ENCODE results near the gene RPS29.
"Not testable (repeated sequence)": the region's sequence is repeated elsewhere in the genome, so short reads cannot be mapped to it uniquely, and the experiment has no call there.

The RPS29 gene

GRCh38 chr14:49584981-49585640 is 1.1 kb downstream of the RPS29 start:
- peaks cover 40 to 54% of the 10 kb centered on the region in 2 donors for H3K4me1 Mint-ChIP-seq (ENCODE audit: low read depth in 2 of 2)
- not testable (repeated sequence) for DNase-seq

GRCh38 chr14:49584058-49584457 is 2.1 kb downstream of the RPS29 start:
- H3K4me3 Mint-ChIP-seq = peak overlapping the region; percentile 91 to 99
- H3K36me3 Mint-ChIP-seq (ENCODE audit: insufficient read depth) = peaks cover 69% of the 10 kb centered on the region

More at GRCh38 chr14:49584981-49585640, 1.1 kb downstream of the RPS29 start:
- not testable (repeated sequence) for ATAC-seq (replicated peaks); H3K9me3 Mint-ChIP-seq; H3K27me3 Mint-ChIP-seq
- Mint-ChIP-seq H3K4me3 (peak overlapping the region; percentile 91 to 99), H3K36me3 (ENCODE audit: insufficient read depth) (peaks cover 70% of the 10 kb centered on the region), H3K27ac (peak overlapping the region; percentile 99 to 100)

GRCh38 chr14:49583629-49584028 is 2.6 kb downstream of the RPS29 start:
- Mint-ChIP-seq H3K9me3 (no peaks in the 10 kb centered on the region), H3K36me3 (ENCODE audit: insufficient read depth) (peaks cover 66% of the 10 kb centered on the region), H3K4me3 (peak overlapping the region; percentile 91 to 99), H3K27me3 (no peaks in the 10 kb centered on the region), H3K4me1 (ENCODE audit: low read depth in 2 of 2) (peaks cover 45 to 58% of the 10 kb centered on the region in 2 donors), H3K27ac (peak overlapping the region; percentile 99 to 100)
- DNase-seq = no peak
- ATAC-seq (replicated peaks) = no peak

More at GRCh38 chr14:49584058-49584457, 2.1 kb downstream of the RPS29 start:
- ATAC-seq (replicated peaks) = no peak
- H3K9me3 Mint-ChIP-seq = no peaks in the 10 kb centered on the region
- DNase-seq = no peak
- H3K27me3 Mint-ChIP-seq = no peaks in the 10 kb centered on the region
- peak overlapping the region; percentile 99 to 100 for H3K27ac Mint-ChIP-seq
- peaks cover 45 to 58% of the 10 kb centered on the region in 2 donors for H3K4me1 Mint-ChIP-seq (ENCODE audit: low read depth in 2 of 2)

- no peaks in the 10 kb centered on the region for H3K27me3 Mint-ChIP-seq
Measured at GRCh38 chr14:49582113-49582977, 3.8 kb downstream of the RPS29 start.

GRCh38 chr14:49581209-49582112 is 4.7 kb downstream of the RPS29 start:
- ATAC-seq (replicated peaks) (no peak), DNase-seq (no peak)
- peak overlapping the region; percentile 68 to 89 for H3K27ac Mint-ChIP-seq
- no peaks in the 10 kb centered on the region for H3K27me3 Mint-ChIP-seq
- H3K9me3 Mint-ChIP-seq = no peaks in the 10 kb centered on the region
- H3K36me3 Mint-ChIP-seq (ENCODE audit: insufficient read depth) = peaks cover 62% of the 10 kb centered on the region
- H3K4me3 Mint-ChIP-seq = peak overlapping the region; percentile 13 to 91
- H3K4me1 Mint-ChIP-seq (ENCODE audit: low read depth in 2 of 2) = peaks cover 44 to 52% of the 10 kb centered on the region in 2 donors

More at GRCh38 chr14:49582113-49582977, 3.8 kb downstream of the RPS29 start:
- peaks cover 45 to 58% of the 10 kb centered on the region in 2 donors for H3K4me1 Mint-ChIP-seq (ENCODE audit: low read depth in 2 of 2)
- no peak for DNase-seq
- peaks cover 64% of the 10 kb centered on the region for H3K36me3 Mint-ChIP-seq (ENCODE audit: insufficient read depth)
- peak overlapping the region; percentile 13 to 91 for H3K4me3 Mint-ChIP-seq
- H3K27ac Mint-ChIP-seq = peak overlapping the region; percentile 68 to 100
- no peak for ATAC-seq (replicated peaks)
- no peaks in the 10 kb centered on the region for H3K9me3 Mint-ChIP-seq

GRCh38 chr14:49579841-49580240 is 6.3 kb downstream of the RPS29 start:
- Mint-ChIP-seq H3K27me3 (no peaks in the 10 kb centered on the region), H3K9me3 (no peaks in the 10 kb centered on the region), H3K27ac (peak overlapping the region in 1 of 2 donors; percentile 67), H3K4me3 (no peak overlapping the region), H3K4me1 (ENCODE audit: low read depth in 2 of 2) (peaks cover 35 to 43% of the 10 kb centered on the region in 2 donors), H3K36me3 (ENCODE audit: insufficient read depth) (peaks cover 51% of the 10 kb centered on the region)
- ATAC-seq (replicated peaks) (no peak), DNase-seq (no peak)

GRCh38 chr14:49578141-49578540 is 8.0 kb downstream of the RPS29 start:
- H3K27ac Mint-ChIP-seq = no peak overlapping the region

GRCh38 chr14:49574038-49574437 is 12.1 kb downstream of the RPS29 start:
- DNase-seq = no peak
- ATAC-seq (replicated peaks) = no peak
- Mint-ChIP-seq H3K36me3 (ENCODE audit: insufficient read depth) (peaks cover 24% of the 10 kb centered on the region), H3K4me3 (no peak overlapping the region), H3K27ac (peak overlapping the region in 1 of 2 donors; percentile 19), H3K9me3 (no peaks in the 10 kb centered on the region), H3K4me1 (ENCODE audit: low read depth in 2 of 2) (no peaks in the 10 kb centered on the region), H3K27me3 (no peaks in the 10 kb centered on the region)

More at GRCh38 chr14:49578141-49578540, 8.0 kb downstream of the RPS29 start:
- Mint-ChIP-seq H3K4me1 (ENCODE audit: low read depth in 2 of 2) (peaks cover 25 to 29% of the 10 kb centered on the region in 2 donors), H3K9me3 (no peaks in the 10 kb centered on the region), H3K27me3 (no peaks in the 10 kb centered on the region), H3K4me3 (no peak overlapping the region), H3K36me3 (ENCODE audit: insufficient read depth) (peaks cover 38% of the 10 kb centered on the region)
- DNase-seq (no peak), ATAC-seq (replicated peaks) (no peak)

- H3K36me3 Mint-ChIP-seq (ENCODE audit: insufficient read depth) = peaks cover 9% of the 10 kb centered on the region
- H3K9me3 Mint-ChIP-seq = no peaks in the 10 kb centered on the region
- H3K27me3 Mint-ChIP-seq = no peaks in the 10 kb centered on the region
- DNase-seq = no peak
- no peak overlapping the region for H3K4me3 Mint-ChIP-seq
- no peak overlapping the region for H3K27ac Mint-ChIP-seq
- no peaks in the 10 kb centered on the region for H3K4me1 Mint-ChIP-seq (ENCODE audit: low read depth in 2 of 2)
- ATAC-seq (replicated peaks) = no peak
Measured at GRCh38 chr14:49569281-49569680, 16.9 kb downstream of the RPS29 start.

GRCh38 chr14:49566714-49567113 is 19.5 kb downstream of the RPS29 start:
- H3K27ac Mint-ChIP-seq = no peak overlapping the region
- ATAC-seq (replicated peaks) (no peak), DNase-seq (no peak)
- H3K4me3 Mint-ChIP-seq = no peak overlapping the region
- no peaks in the 10 kb centered on the region for H3K36me3 Mint-ChIP-seq (ENCODE audit: insufficient read depth)
- H3K27me3 Mint-ChIP-seq = peaks cover 8 to 11% of the 10 kb centered on the region in 2 donors
- H3K9me3 Mint-ChIP-seq = no peaks in the 10 kb centered on the region
- no peaks in the 10 kb centered on the region for H3K4me1 Mint-ChIP-seq (ENCODE audit: low read depth in 2 of 2)

GRCh38 chr14:49559979-49560768 is 26.0 kb downstream of the RPS29 start:
- Mint-ChIP-seq H3K27ac (no peak overlapping the region), H3K27me3 (peaks cover 12 to 16% of the 10 kb centered on the region in 2 donors), H3K36me3 (ENCODE audit: insufficient read depth) (peaks cover 5% of the 10 kb centered on the region), H3K4me1 (ENCODE audit: low read depth in 2 of 2) (no peaks in the 10 kb centered on the region), H3K9me3 (no peaks in the 10 kb centered on the region), H3K4me3 (no peak overlapping the region)
- DNase-seq (no peak), ATAC-seq (replicated peaks) (no peak)

GRCh38 chr14:49553892-49554291 is 32.3 kb downstream of the RPS29 start:
- Mint-ChIP-seq H3K9me3 (no peaks in the 10 kb centered on the region), H3K27ac (no peak overlapping the region), H3K4me1 (ENCODE audit: low read depth in 2 of 2) (no peaks in the 10 kb centered on the region), H3K4me3 (no peak overlapping the region), H3K27me3 (peaks cover 0 to 8% of the 10 kb centered on the region in 2 donors), H3K36me3 (ENCODE audit: insufficient read depth) (no peaks in the 10 kb centered on the region)
- ATAC-seq (replicated peaks) (no peak), DNase-seq (no peak)

Measured in effector memory CD8-positive, alpha-beta T cell (primary cell).